Sigmoid colon (tissue), 7 donors: ENCODE data around the gene REM2. TPM values are rescaled to one million over a fixed set of nuclear protein-coding genes. Genes with fewer than 3 reads are reported as not detected.

ENCODE experiments used
- DNase-seq: peaks from one replicate; pipeline ENCODE4 v3.0.0-alpha.2; 2019
- H3K27ac ChIP-seq, 4 donors: fragments of 200-600 bp; sonication (generic); one replicate each; pipeline ENCODE4 v1.5.1; 2016 to 2019; ENCODE audit warnings: mild to moderate bottlenecking in 1 of 4
- H3K27me3 ChIP-seq, 3 donors: fragments of 200-600 bp; sonication (generic); one replicate each; pipeline ENCODE4 v1.5.1; 2019; ENCODE audit warnings: mild to moderate bottlenecking in 1 of 3
- H3K36me3 ChIP-seq, 4 donors: fragments of 200-600 bp; sonication (generic); one replicate each; pipeline ENCODE4 v1.5.1; 2016 to 2019
- H3K4me1 ChIP-seq, 4 donors: fragments of 200-600 bp; sonication (generic); one replicate each; pipeline ENCODE4 v1.5.1; 2017 to 2019
- H3K4me3 ChIP-seq, 4 donors: fragments of 200-600 bp; sonication (generic); one replicate each; pipeline ENCODE4 v1.5.1; 2017 to 2019; ENCODE audit warnings: mild to moderate bottlenecking in 2 of 4, moderate library complexity in 1 of 4
- H3K9me3 ChIP-seq, 4 donors: fragments of 200-600 bp in 3 of 4; sonication (generic) in 3 of 4; one replicate each; pipeline versions ENCODE4 v1.5.1 to v1.6.1; 2013 to 2019
- EP300 ChIP-seq, 4 donors: sonication (generic); formaldehyde crosslinking; IDR thresholded peaks; one replicate each; pipeline ENCODE4 v1.6.1; 2017; ENCODE audit warnings: antibody characterized with exemption in 4 of 4
- POLR2A ChIP-seq, 2 donors: fragments of 450-650 bp; IDR thresholded peaks; one replicate each; pipeline ENCODE4 v1.6.1; 2016; ENCODE audit warnings: antibody characterized with exemption in 2 of 2, mild to moderate bottlenecking in 2 of 2, moderate library complexity in 2 of 2
- POLR2AphosphoS5 ChIP-seq, 4 donors: sonication (generic); formaldehyde crosslinking; IDR thresholded peaks; one replicate each; pipeline ENCODE4 v1.6.1; 2017; ENCODE audit warnings: antibody characterized with exemption in 4 of 4
- WGBS, 2 donors: extraction: QIAGEN DNeasy Blood & Tissue Kit; methylation state at CpG; one replicate each; pipeline ENCODE4 v1.1.7; 2013; 5-methylcytosine and 5-hydroxymethylcytosine counted together
- intact Hi-C: fragments of 100-400 bp; cut with DNase I; formaldehyde crosslinking; loops from one replicate; pipeline ENCODE4 v1.15.1; 2023
- polyA plus RNA-seq, 3 donors: library from polyadenylated mRNA; stranded (reverse); fragments of 200-250 nt; gene quantifications; one replicate each; pipeline ENCODE4 v1.2.3, GENCODE V29; 2013
- total RNA-seq, 4 donors: library from RNA; depleted of rRNA; stranded (reverse); fragments of >200 nt; gene quantifications; one replicate each; pipeline ENCODE4 v1.1.0, GENCODE V29; 2016
- TF ChIP-seq, protein P1 (sequence below), 4 experiments: fragments of 450-650 bp in 3 of 4; fragments of 200-600 bp in 1 of 4; IDR thresholded peaks; one replicate each; pipeline ENCODE4 v1.5.1; 2016 to 2019; ENCODE audit warnings: antibody characterized with exemption in 4 of 4, mild to moderate bottlenecking in 3 of 4, moderate library complexity in 2 of 4
- donor health status: healthy with polysubstance abuse.
- donor health status: Bipolar disorder and iron deficiency.
- donor health status: healthy.

The REM2 gene
- total and polyA plus RNA-seq, 7 donors = 0.60 to 1.4 (median 0.81) TPM; not detected in 2

DNA sequence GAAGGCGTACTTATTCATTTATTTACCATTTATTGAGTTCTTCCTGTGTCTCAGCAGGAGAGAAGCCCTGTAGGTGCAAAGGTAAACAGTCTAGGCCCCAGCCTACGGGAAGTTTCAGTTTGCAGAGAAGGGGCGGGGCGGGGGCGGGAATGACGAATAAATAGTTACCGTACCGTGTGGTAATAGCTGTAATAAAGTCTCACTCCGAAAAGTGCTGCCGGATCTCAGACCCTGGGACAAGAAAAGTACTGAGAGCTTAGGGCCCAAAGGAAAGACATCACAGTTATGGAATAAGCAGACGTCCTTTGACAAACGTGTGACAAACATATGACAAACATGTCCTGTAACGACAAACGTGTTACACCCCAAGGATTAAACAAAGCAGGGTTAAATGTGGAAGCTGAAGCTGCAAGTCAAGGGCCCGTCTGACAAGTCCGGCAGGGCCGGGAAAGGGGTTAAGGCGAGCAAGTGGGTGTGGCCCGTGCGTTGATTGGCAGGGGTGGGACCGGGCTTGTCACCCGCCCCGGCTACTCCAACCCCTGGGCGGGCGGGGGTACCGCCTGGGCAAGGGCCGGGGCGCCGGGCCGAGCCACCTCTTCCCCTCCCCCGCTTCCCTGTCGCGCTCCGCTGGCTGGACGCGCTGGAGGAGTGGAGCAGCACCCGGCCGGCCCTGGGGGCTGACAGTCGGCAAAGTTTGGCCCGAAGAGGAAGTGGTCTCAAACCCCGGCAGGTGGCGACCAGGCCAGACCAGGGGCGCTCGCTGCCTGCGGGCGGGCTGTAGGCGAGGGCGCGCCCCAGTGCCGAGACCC is 11.6 kb upstream of the REM2 start, which contains the start of gene LRP10:
Gene LRP10 (plus strand): TSS at position 517 of the 809 bp plus-strand sequence. CDS start 564 bp downstream, outside the sequence.
- TF ChIP-seq POLR2A (IDR thresholded peaks at IDR 0.05) = peak; percentile 69 to 87
- TF ChIP-seq POLR2AphosphoS5 (IDR thresholded peaks at IDR 0.05) = peak; percentile 74 to 93 (median 89)
- TF ChIP-seq EP300 (IDR thresholded peaks at IDR 0.05) = no peak
- TF ChIP-seq, protein P1, sequence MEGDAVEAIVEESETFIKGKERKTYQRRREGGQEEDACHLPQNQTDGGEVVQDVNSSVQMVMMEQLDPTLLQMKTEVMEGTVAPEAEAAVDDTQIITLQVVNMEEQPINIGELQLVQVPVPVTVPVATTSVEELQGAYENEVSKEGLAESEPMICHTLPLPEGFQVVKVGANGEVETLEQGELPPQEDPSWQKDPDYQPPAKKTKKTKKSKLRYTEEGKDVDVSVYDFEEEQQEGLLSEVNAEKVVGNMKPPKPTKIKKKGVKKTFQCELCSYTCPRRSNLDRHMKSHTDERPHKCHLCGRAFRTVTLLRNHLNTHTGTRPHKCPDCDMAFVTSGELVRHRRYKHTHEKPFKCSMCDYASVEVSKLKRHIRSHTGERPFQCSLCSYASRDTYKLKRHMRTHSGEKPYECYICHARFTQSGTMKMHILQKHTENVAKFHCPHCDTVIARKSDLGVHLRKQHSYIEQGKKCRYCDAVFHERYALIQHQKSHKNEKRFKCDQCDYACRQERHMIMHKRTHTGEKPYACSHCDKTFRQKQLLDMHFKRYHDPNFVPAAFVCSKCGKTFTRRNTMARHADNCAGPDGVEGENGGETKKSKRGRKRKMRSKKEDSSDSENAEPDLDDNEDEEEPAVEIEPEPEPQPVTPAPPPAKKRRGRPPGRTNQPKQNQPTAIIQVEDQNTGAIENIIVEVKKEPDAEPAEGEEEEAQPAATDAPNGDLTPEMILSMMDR (IDR thresholded peaks at IDR 0.05) = no peak
- Histone ChIP-seq H3K9me3 (no peaks in the 10 kb centered on the region), H3K4me3 (peak within 1 kb of the TSS; percentile 77 to 93 (median 87)), H3K36me3 (peaks cover 21 to 33% (median 29%) of the 10 kb centered on the region in 4 donors), H3K4me1 (peaks cover 0 to 49% (median 47%) of the 10 kb centered on the region in 4 donors), H3K27ac (peak within 1 kb of the TSS; percentile 99), H3K27me3 (no peaks in the 10 kb centered on the region)
- intact Hi-C loops = loop anchor here (1.0 to 5.0 kb wide), 5 partner anchors 29 to 226 kb away; partner anchors contain the start of genes ACIN1, AJUBA, C14orf119 and MMP14
- peak; percentile 97 for DNase-seq
- 0% methylated on average over 50 of the region's 50 CpGs for WGBS, 2 donors

DNA sequence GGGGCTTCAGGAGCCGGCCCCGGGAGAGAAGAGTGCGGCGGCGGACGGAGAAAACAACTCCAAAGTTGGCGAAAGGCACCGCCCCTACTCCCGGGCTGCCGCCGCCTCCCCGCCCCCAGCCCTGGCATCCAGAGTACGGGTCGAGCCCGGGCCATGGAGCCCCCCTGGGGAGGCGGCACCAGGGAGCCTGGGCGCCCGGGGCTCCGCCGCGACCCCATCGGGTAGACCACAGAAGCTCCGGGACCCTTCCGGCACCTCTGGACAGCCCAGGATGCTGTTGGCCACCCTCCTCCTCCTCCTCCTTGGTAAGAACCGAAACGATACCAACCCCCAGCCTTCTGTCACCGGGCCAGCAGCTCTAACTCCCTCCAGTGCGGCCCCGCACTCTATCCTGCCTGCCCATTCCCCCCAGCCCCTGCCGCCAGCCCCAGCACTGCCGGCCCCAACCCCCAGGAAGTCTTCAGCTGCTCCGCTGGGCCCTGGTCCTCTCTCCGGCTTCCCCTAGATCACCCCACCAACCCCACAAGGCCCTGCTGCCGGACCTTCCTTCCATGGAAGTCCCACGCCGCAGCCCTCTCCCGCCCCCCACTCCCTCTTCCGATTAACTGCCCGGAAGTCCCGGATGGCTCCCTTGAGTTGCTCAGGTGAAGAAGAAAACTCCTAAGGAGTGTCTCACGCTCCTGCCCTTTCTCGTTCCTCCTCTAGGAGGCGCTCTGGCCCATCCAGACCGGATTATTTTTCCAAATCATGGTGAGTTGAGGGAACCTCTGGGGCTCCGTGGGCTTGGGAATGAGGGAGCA is 10.8 kb upstream of the REM2 start:
- peak overlapping the region; percentile 99 for H3K27ac ChIP-seq
- H3K4me1 ChIP-seq = peaks cover 0 to 51% (median 49%) of the 10 kb centered on the region in 4 donors
- H3K9me3 ChIP-seq = no peaks in the 10 kb centered on the region
- peaks cover 29 to 41% (median 37%) of the 10 kb centered on the region in 4 donors for H3K36me3 ChIP-seq
- WGBS, 2 donors = 0 to 1% methylated on average over 45 of the region's 45 CpGs
- H3K27me3 ChIP-seq = no peaks in the 10 kb centered on the region
- intact Hi-C loops = loop anchor here (1.0 to 5.0 kb wide), 5 partner anchors 28 to 225 kb away; partner anchors contain the start of genes ACIN1, AJUBA, C14orf119 and MMP14
- peak overlapping the region; percentile 77 to 93 (median 87) for H3K4me3 ChIP-seq
- DNase-seq = peak; percentile 93
- TF ChIP-seq POLR2AphosphoS5 (IDR thresholded peaks at IDR 0.05) = peak; percentile 33 to 57 (median 49)
- TF ChIP-seq, protein P1 (IDR thresholded peaks at IDR 0.05) = peak; percentile 88 to 97 (median 96)
- TF ChIP-seq EP300 (IDR thresholded peaks at IDR 0.05) = peak in 1 of 4 donors; percentile 7
- peak in 1 of 2 donors; percentile 7 for TF ChIP-seq POLR2A (IDR thresholded peaks at IDR 0.05)

DNA sequence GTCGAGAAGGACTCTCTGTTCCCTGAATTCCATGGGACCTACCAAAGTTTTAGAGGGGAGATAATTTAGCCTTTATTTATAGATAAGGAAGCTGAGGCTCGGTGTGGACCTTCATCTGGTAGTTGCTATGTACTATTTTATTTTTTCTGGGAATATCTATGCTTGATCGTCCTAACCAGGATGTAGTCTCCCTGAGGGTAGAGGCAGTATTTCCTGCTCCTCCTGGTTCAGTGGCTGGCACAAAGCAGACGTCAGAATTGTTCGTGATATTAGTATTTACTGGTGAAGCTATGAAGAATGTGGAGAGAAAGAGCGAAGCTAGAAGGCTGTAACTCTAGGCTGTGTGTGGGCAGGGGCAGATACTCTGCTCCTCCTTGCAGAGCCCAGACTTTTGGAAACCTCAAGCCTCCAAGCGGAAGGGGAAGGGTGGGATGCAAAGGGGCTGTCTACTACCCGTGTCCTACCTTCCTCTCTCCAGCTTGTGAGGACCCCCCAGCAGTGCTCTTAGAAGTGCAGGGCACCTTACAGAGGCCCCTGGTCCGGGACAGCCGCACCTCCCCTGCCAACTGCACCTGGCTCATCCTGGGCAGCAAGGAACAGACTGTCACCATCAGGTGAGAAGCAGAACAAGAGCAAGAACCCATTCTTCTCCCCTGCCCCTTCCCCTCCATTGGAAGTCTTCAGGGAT is 10.0 kb upstream of the REM2 start:
- H3K4me1 ChIP-seq = peaks cover 0 to 51% (median 49%) of the 10 kb centered on the region in 4 donors
- H3K4me3 ChIP-seq = peak overlapping the region; percentile 77 to 93 (median 87)
- intact Hi-C loops = loop anchor here (1.0 to 5.0 kb wide), 5 partner anchors 27 to 224 kb away; partner anchors contain the start of genes ACIN1, AJUBA, C14orf119 and MMP14
- DNase-seq = no peak
- H3K27me3 ChIP-seq = no peaks in the 10 kb centered on the region
- no peaks in the 10 kb centered on the region for H3K9me3 ChIP-seq
- TF ChIP-seq EP300 (IDR thresholded peaks at IDR 0.05) = no peak
- TF ChIP-seq POLR2A (IDR thresholded peaks at IDR 0.05) = no peak
- TF ChIP-seq, protein P1 (IDR thresholded peaks at IDR 0.05) = peak in 1 of 4 experiments; percentile 34
- 34 to 52% methylated on average over 10 of the region's 10 CpGs for WGBS, 2 donors
- H3K27ac ChIP-seq = peak overlapping the region; percentile 99
- peaks cover 36 to 49% (median 45%) of the 10 kb centered on the region in 4 donors for H3K36me3 ChIP-seq
